HUES6 (cell line): ENCODE data around the gene EPHA1.

Experiments
- H3K27ac ChIP-seq: 2 replicates; pipeline ENCODE4 v1.7.0; 2013; ENCODE audit warnings: low read depth, mild to moderate bottlenecking, low read length, inconsistent platforms
- H3K27me3 ChIP-seq: 2 replicates; pipeline ENCODE4 v1.6.1; 2013; ENCODE audit warnings: low read length; ENCODE audit not compliant: control insufficient read depth, insufficient read depth
- H3K36me3 ChIP-seq: 2 replicates; pipeline ENCODE4 v1.6.1; 2013; ENCODE audit warnings: low read length; ENCODE audit not compliant: control insufficient read depth, insufficient read depth
- H3K4me1 ChIP-seq: 2 replicates; pipeline ENCODE4 v1.6.1; 2013; ENCODE audit warnings: low read length; ENCODE audit not compliant: control insufficient read depth, insufficient read depth
- H3K4me3 ChIP-seq: 2 replicates; pipeline ENCODE4 v1.5.1; 2013; ENCODE audit warnings: low read depth, low read length
- H3K9ac ChIP-seq: one replicate; pipeline ENCODE4 v1.6.1; 2013; ENCODE audit warnings: mild to moderate bottlenecking, low read length
- H3K9me3 ChIP-seq: 2 replicates; pipeline ENCODE4 v1.6.1; 2013; ENCODE audit warnings: low read depth, low read length; ENCODE audit not compliant: control insufficient read depth, insufficient read depth

The EPHA1 gene

DNA sequence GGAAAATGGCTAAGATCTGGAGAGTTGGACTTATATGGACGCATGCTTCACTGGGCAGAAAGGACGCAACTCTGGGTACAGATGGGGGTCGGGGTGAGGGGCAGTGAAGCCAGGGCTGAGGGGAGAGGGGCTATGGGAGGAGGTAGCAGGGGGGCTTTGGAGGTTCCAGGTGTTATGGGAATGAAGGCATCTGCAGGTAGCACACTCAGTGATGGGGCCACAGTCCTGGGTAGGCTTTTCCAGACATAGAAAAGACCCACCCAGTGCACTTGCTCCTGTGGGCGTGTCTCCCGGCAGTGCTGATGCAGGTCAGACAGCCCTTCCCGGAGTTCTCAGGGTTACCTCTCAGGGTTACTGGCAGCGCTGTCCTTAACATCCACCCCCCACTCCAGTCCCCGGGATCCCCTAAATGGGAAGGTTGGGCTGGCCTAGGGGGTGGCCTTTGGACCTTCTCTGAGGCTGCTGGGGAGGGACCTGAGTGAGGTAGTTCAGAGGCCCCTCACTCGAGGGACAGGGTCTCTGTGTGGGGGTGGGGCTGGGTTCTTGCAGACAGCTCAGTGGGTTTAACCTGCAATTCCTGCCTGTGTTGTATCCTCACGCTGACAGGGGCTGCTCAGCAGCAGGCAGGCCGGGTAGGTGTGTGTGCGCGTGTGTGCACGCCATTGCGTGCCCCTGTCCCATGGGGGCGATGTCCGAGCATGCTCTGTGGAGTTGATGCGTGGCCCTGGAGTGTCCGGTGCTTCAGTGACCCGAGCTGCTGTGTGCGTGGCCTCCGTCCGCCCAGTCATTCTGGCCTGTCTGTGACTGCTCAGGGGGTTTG lies 21.3 kb downstream of the EPHA1 start:
- H3K4me3 ChIP-seq = no peak overlapping the region
- peaks cover 16% of the 10 kb centered on the region for H3K4me1 ChIP-seq
- H3K36me3 ChIP-seq = peaks cover 98% of the 10 kb centered on the region
- H3K27me3 ChIP-seq = no peaks in the 10 kb centered on the region
- no peaks in the 10 kb centered on the region for H3K9me3 ChIP-seq
- no peak overlapping the region for H3K27ac ChIP-seq
- no peak overlapping the region for H3K9ac ChIP-seq

DNA sequence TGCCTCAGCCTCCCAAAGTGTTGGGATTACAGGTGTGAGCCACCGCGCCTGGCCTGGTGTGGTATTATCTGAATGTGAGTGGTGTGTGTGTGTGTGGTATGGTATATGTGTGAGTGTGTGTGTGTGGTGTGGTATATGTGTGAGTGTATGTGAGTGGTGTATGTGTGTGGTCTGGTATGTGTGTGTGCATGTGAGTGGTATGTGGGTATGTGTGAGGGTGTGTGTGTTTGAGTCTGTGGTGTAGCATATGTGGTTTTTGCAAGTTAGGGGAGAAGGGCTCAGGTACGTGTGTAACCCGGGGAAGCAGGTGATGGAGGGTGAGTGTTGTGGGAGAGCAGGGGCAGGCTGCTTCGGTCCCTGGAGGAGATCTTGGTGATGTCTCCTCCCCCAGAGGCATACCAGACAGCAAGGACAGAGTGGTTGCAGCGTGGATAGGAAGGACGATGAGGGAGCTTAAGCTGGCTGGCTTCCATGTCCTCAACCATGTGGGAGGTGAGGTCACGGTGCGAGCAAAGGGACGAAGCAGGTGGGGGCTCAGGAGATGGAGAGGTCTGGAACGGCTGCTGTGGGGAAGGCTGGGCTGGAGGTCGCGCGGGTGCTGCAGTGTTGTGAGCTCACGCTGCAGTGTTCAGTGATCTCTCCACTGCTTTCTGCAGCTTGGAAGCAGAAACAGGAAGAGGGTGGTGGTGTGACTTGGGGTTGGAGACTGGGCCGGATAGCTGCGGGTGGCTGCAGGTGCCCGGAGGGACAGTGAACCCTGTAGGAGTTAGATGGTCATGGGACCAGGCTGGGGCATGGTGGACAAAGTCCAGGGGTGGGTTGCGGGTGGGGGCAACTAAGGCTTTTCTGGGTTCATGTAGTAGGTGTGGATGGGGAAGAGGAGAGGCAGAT lies 22.5 kb downstream of the EPHA1 start:
- H3K4me1 ChIP-seq = peaks cover 17% of the 10 kb centered on the region

DNA sequence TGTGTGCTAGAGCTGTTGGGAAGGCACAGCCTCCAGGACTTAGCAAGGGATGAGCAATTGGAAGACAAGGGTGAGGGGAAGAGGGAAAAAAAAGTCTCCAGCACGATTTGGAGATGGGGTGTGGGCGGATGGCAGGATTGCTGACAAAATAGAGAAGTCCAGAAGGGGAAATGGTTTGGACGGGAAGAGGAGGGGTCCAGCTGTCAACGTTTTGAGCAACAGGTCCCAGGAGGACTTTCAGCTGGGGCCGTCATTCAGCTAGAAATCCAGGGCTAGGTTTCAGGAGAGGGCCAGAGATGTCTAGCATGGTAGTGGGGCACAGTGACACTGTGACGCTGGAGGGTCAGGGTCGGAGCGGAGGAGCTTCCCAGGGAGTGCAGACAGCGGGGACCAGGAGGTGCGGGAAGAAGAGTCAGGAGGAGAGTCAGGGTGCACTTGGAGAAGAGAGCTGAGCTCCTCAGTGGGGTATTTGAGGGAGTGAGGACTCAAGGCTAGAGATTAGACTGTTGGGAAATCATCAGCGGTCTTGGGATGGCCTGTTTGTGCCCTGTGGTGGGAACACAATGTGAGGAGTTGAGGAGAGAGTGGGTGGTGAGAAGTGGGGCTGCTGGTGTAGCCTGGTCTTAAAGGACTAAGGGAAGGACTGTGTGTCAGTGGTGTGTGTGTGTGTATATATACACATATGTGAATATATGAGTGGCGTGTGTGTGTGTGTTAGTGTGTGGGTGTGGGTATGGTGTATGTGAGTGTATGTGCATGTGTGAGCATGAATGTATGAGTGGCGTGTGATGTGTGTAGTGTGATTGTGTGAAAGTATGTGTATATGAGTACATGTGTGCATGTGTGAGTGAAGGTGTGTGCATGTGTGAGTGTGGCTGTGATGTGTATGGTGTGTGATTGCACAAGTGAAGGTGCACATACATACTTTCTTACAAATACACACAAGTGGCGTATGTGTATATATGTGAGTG lies 23.7 kb downstream of the EPHA1 start:
- no peak overlapping the region for H3K9ac ChIP-seq
- peaks cover 77% of the 10 kb centered on the region for H3K36me3 ChIP-seq

More for the DNA sequence above, 22.5 kb downstream of the EPHA1 start:
- H3K9ac ChIP-seq = no peak overlapping the region
- no peaks in the 10 kb centered on the region for H3K9me3 ChIP-seq
- H3K27ac ChIP-seq = no peak overlapping the region
- H3K27me3 ChIP-seq = no peaks in the 10 kb centered on the region
- H3K4me3 ChIP-seq = no peak overlapping the region
- H3K36me3 ChIP-seq = peaks cover 89% of the 10 kb centered on the region

DNA sequence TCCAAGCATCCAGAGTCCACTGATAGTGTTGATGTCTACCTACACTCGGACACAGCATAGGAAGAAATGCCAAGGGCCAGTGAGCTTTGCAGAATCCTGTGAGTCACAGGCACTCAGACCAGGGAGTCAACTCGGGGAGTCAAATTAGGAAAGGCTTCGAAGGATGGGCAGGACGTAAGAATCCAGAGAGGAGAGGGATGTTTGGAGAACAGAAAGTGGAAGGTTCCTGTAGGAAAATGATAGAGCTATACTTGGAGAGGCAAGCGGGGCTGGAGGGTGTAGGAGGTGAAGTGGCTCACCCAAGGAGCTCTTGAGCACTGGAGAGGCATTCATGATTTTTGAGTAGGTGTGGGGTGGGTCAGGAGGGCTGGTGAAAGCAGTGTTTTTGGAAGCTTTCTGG lies 24.5 kb downstream of the EPHA1 start:
- H3K4me3 ChIP-seq = peak overlapping the region; percentile 41; the same call in 1 of the 2 replicates
- peak overlapping the region; percentile 8 for H3K9ac ChIP-seq
- H3K27ac ChIP-seq = no peak overlapping the region
- peaks cover 69% of the 10 kb centered on the region for H3K36me3 ChIP-seq
- H3K27me3 ChIP-seq = no peaks in the 10 kb centered on the region
- no peaks in the 10 kb centered on the region for H3K9me3 ChIP-seq
- H3K4me1 ChIP-seq = peaks cover 25% of the 10 kb centered on the region

More for the DNA sequence above, 23.7 kb downstream of the EPHA1 start:
- Histone ChIP-seq H3K4me3 (no peak overlapping the region; the same call in 1 of the 2 replicates), H3K27me3 (no peaks in the 10 kb centered on the region), H3K27ac (no peak overlapping the region), H3K4me1 (peaks cover 17% of the 10 kb centered on the region), H3K9me3 (no peaks in the 10 kb centered on the region)

DNA sequence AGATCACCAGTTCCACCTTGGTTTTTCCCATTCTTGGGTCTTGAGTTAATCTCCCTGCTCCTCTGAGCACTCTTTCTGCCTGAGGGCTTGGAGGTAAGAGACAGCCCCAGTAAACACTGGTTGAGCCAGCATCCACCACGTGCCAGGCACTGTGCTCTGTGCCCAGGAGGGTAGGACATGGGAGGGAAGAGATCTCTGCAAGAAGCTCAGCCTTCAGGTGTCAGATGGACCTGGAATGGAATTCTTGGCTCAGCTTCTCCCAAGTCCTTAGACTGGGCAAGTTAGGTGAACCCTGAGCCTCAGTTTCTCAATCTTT lies 25.1 kb downstream of the EPHA1 start:
- Histone ChIP-seq H3K27ac (no peak overlapping the region), H3K9ac (peak overlapping the region; percentile 2), H3K4me3 (peak overlapping the region; percentile 41; the same call in 1 of the 2 replicates), H3K36me3 (peaks cover 64% of the 10 kb centered on the region), H3K27me3 (no peaks in the 10 kb centered on the region), H3K4me1 (peaks cover 30% of the 10 kb centered on the region), H3K9me3 (no peaks in the 10 kb centered on the region)

DNA sequence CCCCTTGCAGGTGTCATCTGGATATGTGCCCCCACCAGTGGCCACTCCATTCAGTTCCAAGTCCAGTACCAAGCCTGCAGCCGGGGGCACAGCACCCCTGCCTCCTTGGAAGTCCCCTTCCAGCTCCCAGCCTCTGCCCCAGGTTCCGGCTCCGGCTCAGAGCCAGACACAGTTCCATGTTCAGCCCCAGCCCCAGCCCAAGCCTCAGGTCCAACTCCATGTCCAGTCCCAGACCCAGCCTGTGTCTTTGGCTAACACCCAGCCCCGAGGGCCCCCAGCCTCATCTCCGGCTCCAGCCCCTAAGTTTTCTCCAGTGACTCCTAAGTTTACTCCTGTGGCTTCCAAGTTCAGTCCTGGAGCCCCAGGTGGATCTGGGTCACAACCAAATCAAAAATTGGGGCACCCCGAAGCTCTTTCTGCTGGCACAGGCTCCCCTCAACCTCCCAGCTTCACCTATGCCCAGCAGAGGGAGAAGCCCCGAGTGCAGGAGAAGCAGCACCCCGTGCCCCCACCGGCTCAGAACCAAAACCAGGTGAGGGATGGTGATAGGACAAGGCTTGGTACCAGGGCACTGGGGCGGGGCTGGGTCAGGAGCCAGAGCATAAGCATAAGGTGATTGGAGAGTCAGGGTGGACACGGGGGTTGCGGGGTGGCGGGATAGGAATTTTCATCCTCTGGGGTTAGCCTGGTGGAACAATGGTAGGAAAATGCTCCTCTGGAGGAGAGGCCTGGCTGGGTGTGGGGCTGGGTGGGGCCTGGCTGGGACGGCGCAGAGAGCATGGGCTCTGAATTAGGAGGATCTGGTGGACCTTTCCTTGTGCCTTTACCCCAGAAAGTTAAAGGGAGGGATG lies 25.6 kb downstream of the EPHA1 start:
- peaks cover 58% of the 10 kb centered on the region for H3K36me3 ChIP-seq
- peaks cover 31% of the 10 kb centered on the region for H3K4me1 ChIP-seq
- H3K9ac ChIP-seq = peak overlapping the region; percentile 96
- no peak overlapping the region for H3K27ac ChIP-seq
- no peaks in the 10 kb centered on the region for H3K27me3 ChIP-seq
- H3K4me3 ChIP-seq = peak overlapping the region; percentile 82
- H3K9me3 ChIP-seq = no peaks in the 10 kb centered on the region

DNA sequence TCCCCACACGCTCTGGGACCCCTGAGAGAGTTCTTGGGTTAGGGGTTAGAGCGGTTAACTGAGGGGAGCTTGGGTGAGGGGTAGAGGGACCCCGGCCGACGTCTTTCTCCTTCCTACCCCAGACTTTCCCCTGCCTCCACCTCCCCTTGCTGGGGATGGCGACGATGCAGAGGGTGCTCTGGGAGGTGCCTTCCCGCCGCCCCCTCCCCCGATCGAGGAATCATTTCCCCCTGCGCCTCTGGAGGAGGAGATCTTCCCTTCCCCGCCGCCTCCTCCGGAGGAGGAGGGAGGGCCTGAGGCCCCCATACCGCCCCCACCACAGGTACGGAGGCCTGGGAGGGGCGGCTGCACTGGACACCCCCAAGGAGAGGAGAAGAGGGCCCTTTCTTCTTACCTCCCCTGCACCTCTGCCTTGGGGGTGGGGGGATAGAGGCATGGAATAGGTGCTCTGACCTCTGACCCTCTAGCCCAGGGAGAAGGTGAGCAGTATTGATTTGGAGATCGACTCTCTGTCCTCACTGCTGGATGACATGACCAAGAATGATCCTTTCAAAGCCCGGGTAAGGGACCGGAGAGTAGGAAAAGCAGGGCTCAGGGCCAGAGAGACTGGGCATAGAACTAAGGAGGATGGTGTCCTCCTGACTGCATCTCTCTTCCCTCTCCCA lies 26.4 kb downstream of the EPHA1 start:
- peaks cover 31% of the 10 kb centered on the region for H3K4me1 ChIP-seq
- peaks cover 50% of the 10 kb centered on the region for H3K36me3 ChIP-seq
- H3K27ac ChIP-seq = peak overlapping the region; percentile 98
- H3K9me3 ChIP-seq = no peaks in the 10 kb centered on the region
- peak overlapping the region; percentile 96 for H3K9ac ChIP-seq
- H3K27me3 ChIP-seq = no peaks in the 10 kb centered on the region
- H3K4me3 ChIP-seq = peak overlapping the region; percentile 82

GRCh38 chr7:143381427-143382125 lies 27.1 kb downstream of the EPHA1 start:
- peak overlapping the region; percentile 82 for H3K4me3 ChIP-seq
- H3K36me3 ChIP-seq = peaks cover 44% of the 10 kb centered on the region
- H3K9ac ChIP-seq = peak overlapping the region; percentile 96
- H3K27ac ChIP-seq = peak overlapping the region; percentile 98
- no peaks in the 10 kb centered on the region for H3K27me3 ChIP-seq
- H3K4me1 ChIP-seq = peaks cover 31% of the 10 kb centered on the region
- no peaks in the 10 kb centered on the region for H3K9me3 ChIP-seq

DNA sequence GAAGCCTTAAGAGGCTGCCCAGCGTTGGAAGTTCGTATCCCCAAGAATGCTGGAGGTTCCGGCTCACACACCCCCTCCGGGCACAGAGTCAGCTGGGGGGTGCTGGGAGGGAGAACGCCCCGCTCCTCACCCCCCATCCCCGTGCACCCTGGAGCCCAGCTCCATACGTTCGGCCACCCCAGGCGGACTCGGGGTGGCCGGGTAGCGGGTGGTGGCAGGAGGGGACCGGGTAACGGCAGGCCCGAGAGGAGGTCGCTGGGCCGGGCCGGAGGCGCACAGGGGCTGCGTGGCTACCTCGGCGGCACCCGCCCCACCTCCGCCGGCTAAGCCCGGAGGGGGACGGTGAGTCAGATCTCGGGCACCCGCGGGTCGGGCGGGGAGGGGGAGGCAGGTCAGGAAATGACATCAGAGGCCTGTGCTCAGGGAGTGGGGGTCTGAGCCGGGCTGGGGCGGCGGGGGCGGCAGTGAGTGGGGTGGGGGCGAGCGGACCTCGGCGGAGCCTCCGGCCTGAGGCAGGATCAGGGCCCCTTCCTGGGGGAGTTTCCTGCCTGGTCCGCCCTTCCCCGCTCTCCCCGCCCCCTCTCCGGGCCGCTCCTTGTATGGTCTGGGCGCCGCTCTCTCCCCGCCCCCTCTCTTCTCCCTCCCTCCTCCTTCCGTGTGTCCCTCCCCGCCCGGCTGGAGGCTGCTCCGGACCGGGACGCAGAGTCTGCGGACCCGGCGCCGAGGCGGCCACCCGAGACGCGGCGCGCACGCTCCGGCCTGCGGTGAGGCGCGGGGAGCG lies 27.8 kb downstream of the EPHA1 start, which contains the start of gene ZYX:
ZYX (plus strand) TSS at position 700 of the 781 bp plus-strand sequence. CDS start 227 bp downstream, outside the sequence.
- H3K4me3 ChIP-seq = peak within 1 kb of the TSS; percentile 82
- H3K27ac ChIP-seq = peak within 1 kb of the TSS; percentile 99
- H3K4me1 ChIP-seq = peaks cover 32% of the 10 kb centered on the region
- H3K9ac ChIP-seq = peak within 1 kb of the TSS; percentile 96
- H3K36me3 ChIP-seq = peaks cover 37% of the 10 kb centered on the region
- H3K27me3 ChIP-seq = no peaks in the 10 kb centered on the region
- H3K9me3 ChIP-seq = no peaks in the 10 kb centered on the region
